GM12878 (cell line): ENCODE data around the gene TSPAN11. TPM values are rescaled to one million over a fixed set of nuclear protein-coding genes. Genes with fewer than 3 reads are reported as not detected.

Experiments
- ATAC-seq: fragments of 200-7000 bp; cut with Tn5 transposase; 3 replicates; pipeline ENCODE4 v1.9.1; 2020; ENCODE audit warnings: mild to moderate bottlenecking, moderate library complexity
- BruUV-seq: library from RNA; stranded (reverse); fragments of 400-500 nt; replicated peaks from 2 replicates; lab custom pipeline; 2021; lab: Mats Ljungman, UMichigan
- CTCF ChIA-PET: fragments of 300-600 bp; sonication (Branson Sonifier 250); formaldehyde crosslinking; extraction: SDS; loops from one replicate; lab custom pipeline; 2021; ENCODE audit warnings: inconsistent platforms; lab: Yijun Ruan, JAX
- POLR2A ChIA-PET: fragments of 350-600 bp; formaldehyde crosslinking; extraction: SDS; loops from one replicate; lab custom pipeline; 2021; ENCODE audit warnings: inconsistent platforms; lab: Charles Lee
- RAD21 ChIA-PET: fragments of 300-600 bp; sonication (Branson Sonifier 250); formaldehyde crosslinking; loops from one replicate; lab custom pipeline; 2023; ENCODE audit warnings: antibody characterized with exemption; ENCODE audit not compliant: unreplicated experiment; lab: Charles Lee
- SMC1A ChIA-PET: fragments of 300-600 bp; sonication (Branson Sonifier 250); formaldehyde crosslinking; loops from one replicate; lab custom pipeline; 2023; ENCODE audit not compliant: unreplicated experiment, uncharacterized antibody; lab: Charles Lee
- DNase-seq: peaks from one replicate; pipeline ENCODE4 v3.0.0-alpha.2; 2011; ENCODE audit warnings: low read depth, low spot score
- FAIRE-seq: peaks from 3 replicates; lab custom pipeline; 2011; peaks lifted over from hg19 to GRCh38; lab: Jason Lieb, UNC
- H2AFZ ChIP-seq: 2 replicates; pipeline ENCODE4 v1.6.0; 2011; ENCODE audit warnings: low read depth, low read length, control low read depth; ENCODE audit not compliant: control insufficient read depth
- H3K27ac ChIP-seq: 2 replicates; pipeline ENCODE4 v1.5.1; 2011; ENCODE audit warnings: control low read depth; ENCODE audit not compliant: control insufficient read depth, insufficient read depth
- H3K27me3 ChIP-seq, 2 experiments: replicated peaks in 1 of 2; 2 replicates each; pipeline versions ENCODE4 v1.6.0 to v1.6.1; 2011; ENCODE audit warnings: low read length in 1 of 2; ENCODE audit not compliant: control insufficient read depth in 2 of 2, insufficient read depth in 2 of 2
- H3K36me3 ChIP-seq, 2 experiments: 2 replicates each; pipeline ENCODE4 v1.5.1; 2011; ENCODE audit warnings: low read length in 1 of 2; ENCODE audit not compliant: control insufficient read depth in 2 of 2, insufficient read depth in 2 of 2
- H3K4me1 ChIP-seq: 2 replicates; pipeline ENCODE4 v1.6.1; 2011; ENCODE audit warnings: mild to moderate bottlenecking, low read length, moderate library complexity, mixed read lengths; ENCODE audit not compliant: control insufficient read depth, insufficient read depth
- H3K4me2 ChIP-seq: 2 replicates; pipeline ENCODE4 v1.6.0; 2011; ENCODE audit warnings: control low read depth; ENCODE audit not compliant: control insufficient read depth, insufficient read depth
- H3K4me3 ChIP-seq: fragments of 200-600 bp; sonication (generic); 2 replicates; pipeline ENCODE4 v1.5.1; 2016
- H3K79me2 ChIP-seq: 2 replicates; pipeline ENCODE4 v1.6.0; 2011; ENCODE audit warnings: low read length; ENCODE audit not compliant: control insufficient read depth, insufficient read depth
- H3K9ac ChIP-seq: 2 replicates; pipeline ENCODE4 v1.8.0; 2011; ENCODE audit warnings: low read length, control low read depth, mixed read lengths; ENCODE audit not compliant: control insufficient read depth, insufficient read depth
- H3K9me3 ChIP-seq: replicated peaks from 3 replicates; pipeline ENCODE4 v1.5.1; 2011; ENCODE audit warnings: mild to moderate bottlenecking, low read length; ENCODE audit not compliant: control insufficient read depth, insufficient read depth
- H4K20me1 ChIP-seq: 2 replicates; pipeline ENCODE4 v1.6.0; 2011; ENCODE audit not compliant: control insufficient read depth, insufficient read depth
- CBFB ChIP-seq: IDR thresholded peaks from 2 replicates; pipeline ENCODE4 v1.6.1; 2016; ENCODE audit warnings: antibody characterized with exemption, low read depth
- CREM ChIP-seq: IDR thresholded peaks from 2 replicates; pipeline ENCODE4 v1.6.1; 2014; ENCODE audit warnings: antibody characterized with exemption, low read depth
- EZH2 ChIP-seq: IDR thresholded peaks from 2 replicates; pipeline ENCODE4 v1.6.1; 2012; ENCODE audit warnings: low read depth, mild to moderate bottlenecking, control low read depth, inconsistent platforms, low read length, borderline replicate concordance; ENCODE audit not compliant: control insufficient read depth
- IKZF1 ChIP-seq: fragments of 450-650 bp; conservative IDR thresholded peaks from 2 replicates; pipeline ENCODE4 v1.6.1; 2017; ENCODE audit warnings: antibody characterized with exemption, mild to moderate bottlenecking
- KDM1A ChIP-seq: fragments of 200-600 bp; sonication (generic); IDR thresholded peaks from 2 replicates; pipeline ENCODE4 v1.6.1; 2016; ENCODE audit warnings: borderline replicate concordance
- MLLT1 ChIP-seq: fragments of 450-650 bp; IDR thresholded peaks from 2 replicates; pipeline ENCODE4 v1.6.1; 2016; ENCODE audit warnings: mild to moderate bottlenecking
- MXI1 ChIP-seq: fragments of 150-350 bp; IDR thresholded peaks from 2 replicates; pipeline ENCODE4 v1.6.1; 2011; ENCODE audit warnings: low read depth, mild to moderate bottlenecking, inconsistent platforms, low read length, improper control_type of control experiment
- PAX8 ChIP-seq: fragments of 450-650 bp; IDR thresholded peaks from 2 replicates; pipeline ENCODE4 v1.6.1; 2017; ENCODE audit warnings: mild to moderate bottlenecking, moderate library complexity
- POLR2AphosphoS2 ChIP-seq: IDR thresholded peaks from 2 replicates; pipeline ENCODE4 v1.6.1; 2011; ENCODE audit warnings: low read depth, mild to moderate bottlenecking, low read length, improper control_type of control experiment, moderate library complexity
- RCOR1 ChIP-seq: conservative IDR thresholded peaks from 2 replicates; pipeline ENCODE4 v1.6.1; 2012; ENCODE audit warnings: low read depth, low read length, improper control_type of control experiment
- SRF ChIP-seq, 2 experiments: IDR thresholded peaks; 2 replicates each; pipeline ENCODE4 v1.6.1; 2011; ENCODE audit warnings: low read depth in 2 of 2, low read length in 2 of 2, mild to moderate bottlenecking in 1 of 2, moderate library complexity in 1 of 2
- SUZ12 ChIP-seq: fragments of 200-600 bp; sonication (generic); IDR thresholded peaks from one replicate; pipeline ENCODE4 v1.6.1; 2018; ENCODE audit warnings: antibody characterized with exemption, mild to moderate bottlenecking; ENCODE audit not compliant: unreplicated experiment
- WRNIP1 ChIP-seq: IDR thresholded peaks from 2 replicates; pipeline ENCODE4 v1.6.1; 2011; ENCODE audit warnings: low read depth, low read length, improper control_type of control experiment, borderline replicate concordance
- ZBTB11 ChIP-seq: fragments of 450-650 bp; formaldehyde crosslinking; IDR thresholded peaks from 2 replicates; pipeline ENCODE4 v1.5.0; 2022; ENCODE audit warnings: mild to moderate bottlenecking, missing genetic modification characterization
- WGBS: methylation state at CpG from one replicate; pipeline ENCODE4 v1.1.6; 2016; ENCODE audit warnings: low lambda C conversion rate; ENCODE audit not compliant: insufficient replicate concordance, insufficient coverage; ENCODE audit errors: missing lambda C conversion rate; 5-methylcytosine and 5-hydroxymethylcytosine counted together
- in situ Hi-C: fragments of 300-500 bp; cut with MboI; formaldehyde crosslinking; loops from 9 replicates; pipeline ENCODE4 v1.14.3; 2018; ENCODE audit warnings: mixed read lengths
- intact Hi-C: fragments of 100-400 bp; cut with micrococcal nuclease; formaldehyde crosslinking; loops from one replicate; pipeline ENCODE4 v1.14.2; 2022; ENCODE audit not compliant: unreplicated experiment
- polyA plus RNA-seq, 11 experiments: library from polyadenylated mRNA; depleted of rRNA in 4 of 11; unstranded in 6 of 11; stranded (reverse) in 5 of 11; fragments of >200 nt; fragmentation: Nextera tagmentation in 4 of 11; fragmentation: Illumina TruSeq in 1 of 11; extraction: Ambion mirVana in 4 of 11; extraction: Trizol in 1 of 11; gene quantifications; 1 replicate in 1 of 11; 2 replicates in 10 of 11; pipeline versions ENCODE4 v1.2.1 to v1.2.3, GENCODE V29; 2011 to 2016; ENCODE audit warnings: inconsistent platforms in 2 of 11, missing spikeins in 2 of 11, low read depth in 1 of 11
- total RNA-seq, 4 experiments: library from RNA; depleted of rRNA in 3 of 4; stranded (reverse); fragments of >200 nt in 3 of 4; fragmentation: Illumina TruSeq in 1 of 4; extraction: Trizol in 1 of 4; gene quantifications; 2 replicates each; pipeline versions ENCODE4 v1.2.1 to v1.2.3, GENCODE V29; 2013 to 2021

Gene TSPAN11
- total and polyA plus RNA-seq, 10 of the 15 experiments (the other 5 are each of a cell fraction or from before 2014, with no cell fraction given): under 0.01 to 0.27 (median 0.04) TPM; not detected in 6

- CTCF ChIA-PET: interaction anchor here (0.5 kb wide), 1 partner anchor 71 kb away, joined by 3 read pairs; no protein-coding TSS in a partner anchor
- Histone ChIP-seq H3K79me2 (no peaks in the 10 kb centered on the region), H3K27me3 (no peaks in the 10 kb centered on the region; a peak in 1 of 4 replicates), H3K9me3 (no peaks in the 10 kb centered on the region), H3K36me3 (no peaks in the 10 kb centered on the region), H3K4me2 (no peak overlapping the region), H3K9ac (no peak overlapping the region), H3K4me1 (no peaks in the 10 kb centered on the region), H4K20me1 (no peaks in the 10 kb centered on the region), H3K4me3 (no peak overlapping the region), H2AFZ (no peak overlapping the region), H3K27ac (no peak overlapping the region)
- SMC1A ChIA-PET: interaction anchor here (1.0 kb wide), 1 partner anchor 1666 kb away, joined by 3 read pairs; no protein-coding TSS in a partner anchor
- TF ChIP-seq RCOR1 (no peak), EZH2 (no peak), MLLT1 (no peak), WRNIP1 (no peak), CBFB (no peak), KDM1A (no peak), IKZF1 (no peak), ZBTB11 (CRISPR knock-in tag) (no peak), CREM (no peak), SRF (IDR thresholded peaks at IDR 0.05; ENCODE audit: low read depth in 2 of 2, low read length in 2 of 2) (no peak), PAX8 (no peak), MXI1 (no peak), SUZ12 (no peak), POLR2AphosphoS2 (no peak)
- intact Hi-C loops (no loop called here), in situ Hi-C loops (no loop called here)
- POLR2A ChIA-PET: no interaction called here
- 5% methylated on average over 4 of the region's 4 CpGs for WGBS
- ATAC-seq: peak; percentile 19
- BruUV-seq: no TSS peak
- RAD21 ChIA-PET: no interaction called here
- no peak for FAIRE-seq
- DNase-seq: no peak
Observed at GRCh38 chr12:31005944-31006361, 79.4 kb downstream of the TSPAN11 start.
